NCI-H2196 (cell line): Measurements from ENCODE around the gene CLEC4C.

Experiments used
- DNase-seq: peaks from one replicate; lab custom pipeline; 2025; ENCODE audit not compliant: unreplicated experiment; lab: John Stamatoyannopoulos, UW

Gene CLEC4C

GRCh38 chr12:7723926-7724325 is 23.2 kb downstream of the CLEC4C start:
- DNase-seq: no peak

- DNase-seq: no peak
Measured at GRCh38 chr12:7719946-7720730, 27.0 kb downstream of the CLEC4C start.

GRCh38 chr12:7716381-7716780 is 30.8 kb downstream of the CLEC4C start:
- DNase-seq: no peak

GRCh38 chr12:7712841-7713442 is 34.2 kb downstream of the CLEC4C start:
- no peak for DNase-seq

GRCh38 chr12:7711133-7711532 is 36.0 kb downstream of the CLEC4C start, which contains the start of gene DPPA3:
TSS of gene DPPA3 (plus strand) at chr12:7711433. CDS start at chr12:7711571, 138 bp downstream.
- DNase-seq: no peak

- DNase-seq: no peak
Measured at GRCh38 chr12:7709969-7710675, 37.1 kb downstream of the CLEC4C start.

- no peak for DNase-seq
Measured at GRCh38 chr12:7705846-7706245, 41.3 kb downstream of the CLEC4C start.

- no peak for DNase-seq
Measured at GRCh38 chr12:7695566-7696197, 51.5 kb downstream of the CLEC4C start, which contains the start of gene GDF3. TSS of gene GDF3 (minus strand) at chr12:7695775. CDS start at chr12:7695728, 47 bp downstream.

GRCh38 chr12:7695237-7695560 is 52.0 kb downstream of the CLEC4C start:
- no peak for DNase-seq

- DNase-seq: no peak
Measured at GRCh38 chr12:7694556-7695236, 52.5 kb downstream of the CLEC4C start.

- no peak for DNase-seq
Measured at GRCh38 chr12:7693793-7694192, 53.4 kb downstream of the CLEC4C start.

- DNase-seq: no peak
Measured at GRCh38 chr12:7681535-7681934, 65.6 kb downstream of the CLEC4C start.
